IPS-18c (cell line): ENCODE data around the gene LRP4.
"Not testable (repeated sequence)": the region's sequence is repeated elsewhere in the genome, so short reads cannot be mapped to it uniquely, and the experiment has no call there.

Experiments
- H3K4me3 ChIP-seq: 2 replicates; pipeline ENCODE4 v1.7.0; 2013; ENCODE audit warnings: low read depth, mild to moderate bottlenecking, low read length, moderate library complexity; ENCODE audit not compliant: insufficient read depth
- H3K9me3 ChIP-seq: one replicate; pipeline ENCODE4 v1.6.1; 2013; ENCODE audit warnings: mild to moderate bottlenecking, low read length, moderate library complexity; ENCODE audit not compliant: control insufficient read depth, insufficient read depth

The LRP4 gene

GRCh38 chr11:46930089-46930488 lies 11.7 kb upstream of the LRP4 start:
- peaks cover 7% of the 10 kb centered on the region for H3K9me3 ChIP-seq
- H3K4me3 ChIP-seq = no peak overlapping the region

GRCh38 chr11:46928701-46929100 lies 10.4 kb upstream of the LRP4 start:
- not testable (repeated sequence) for H3K9me3 ChIP-seq, H3K4me3 ChIP-seq

- H3K9me3 ChIP-seq, H3K4me3 ChIP-seq: not testable (repeated sequence)
These were observed 9.6 kb upstream of the LRP4 start for GRCh38 chr11:46927928-46928327.

GRCh38 chr11:46920755-46921154 lies 2.4 kb upstream of the LRP4 start:
- Histone ChIP-seq H3K9me3 (no peaks in the 10 kb centered on the region), H3K4me3 (no peak overlapping the region)

- H3K4me3 ChIP-seq = peak overlapping the region; percentile 41; the same call in 1 of the 2 replicates
- H3K9me3 ChIP-seq = no peaks in the 10 kb centered on the region
These were observed 601 bp upstream of the LRP4 start for GRCh38 chr11:46918788-46919513.

GRCh38 chr11:46917762-46918082 lies 628 bp downstream of the LRP4 start:
- H3K9me3 ChIP-seq = no peaks in the 10 kb centered on the region
- H3K4me3 ChIP-seq = peak overlapping the region; percentile 68

- Histone ChIP-seq H3K4me3 (peak overlapping the region; percentile 68), H3K9me3 (no peaks in the 10 kb centered on the region)
These were observed 1.1 kb downstream of the LRP4 start for GRCh38 chr11:46917109-46917761.

GRCh38 chr11:46916286-46917108 lies 1.9 kb downstream of the LRP4 start:
- peak overlapping the region; percentile 68 for H3K4me3 ChIP-seq
- no peaks in the 10 kb centered on the region for H3K9me3 ChIP-seq

GRCh38 chr11:46914910-46915309 lies 3.4 kb downstream of the LRP4 start:
- Histone ChIP-seq H3K9me3 (no peaks in the 10 kb centered on the region), H3K4me3 (no peak overlapping the region)

- H3K9me3 ChIP-seq = no peaks in the 10 kb centered on the region
- no peak overlapping the region for H3K4me3 ChIP-seq
These were observed 4.0 kb downstream of the LRP4 start for GRCh38 chr11:46914363-46914762.

- Histone ChIP-seq H3K9me3 (no peaks in the 10 kb centered on the region), H3K4me3 (peak overlapping the region; percentile 37; the same call in 1 of the 2 replicates)
These were observed 4.9 kb downstream of the LRP4 start for GRCh38 chr11:46913484-46913883.

GRCh38 chr11:46912526-46913150 lies 5.7 kb downstream of the LRP4 start:
- no peaks in the 10 kb centered on the region for H3K9me3 ChIP-seq
- peak overlapping the region; percentile 37; the same call in 1 of the 2 replicates for H3K4me3 ChIP-seq

GRCh38 chr11:46907606-46908005 lies 10.7 kb downstream of the LRP4 start:
- Histone ChIP-seq H3K9me3 (no peaks in the 10 kb centered on the region), H3K4me3 (no peak overlapping the region)

- Histone ChIP-seq H3K4me3 (no peak overlapping the region; the same call in 1 of the 2 replicates), H3K9me3 (no peaks in the 10 kb centered on the region)
These were observed 11.7 kb downstream of the LRP4 start for GRCh38 chr11:46906609-46907041.

GRCh38 chr11:46905806-46906205 lies 12.5 kb downstream of the LRP4 start:
- no peaks in the 10 kb centered on the region for H3K9me3 ChIP-seq
- H3K4me3 ChIP-seq = no peak overlapping the region

GRCh38 chr11:46903846-46904245 lies 14.5 kb downstream of the LRP4 start:
- H3K4me3 ChIP-seq = no peak overlapping the region
- no peaks in the 10 kb centered on the region for H3K9me3 ChIP-seq

- Histone ChIP-seq H3K9me3 (peaks cover 2% of the 10 kb centered on the region), H3K4me3 (no peak overlapping the region)
These were observed 15.7 kb downstream of the LRP4 start for GRCh38 chr11:46902694-46903093.
